Liver (tissue), 9 donors: ENCODE results near the gene NEUROG2. TPM values are rescaled to one million over a fixed set of nuclear protein-coding genes. Genes with fewer than 3 reads are reported as not detected.

Experiments
- DNase-seq: peaks from one replicate; pipeline ENCODE4 v3.0.0-alpha.2; 2017; ENCODE audit warnings: low spot score
- H3K27ac ChIP-seq, 2 donors: one replicate each; pipeline ENCODE4 v1.7.0; 2013; ENCODE audit warnings: inconsistent platforms in 2 of 2, low read length in 2 of 2, control low read depth in 1 of 2, low read depth in 1 of 2, mild to moderate bottlenecking in 1 of 2
- H3K27me3 ChIP-seq, 4 donors: one replicate each; pipeline versions ENCODE4 v1.6.1 to v1.7.0; 2013; ENCODE audit warnings: low read length in 3 of 4, inconsistent platforms in 1 of 4, mild to moderate bottlenecking in 1 of 4, moderate library complexity in 1 of 4; ENCODE audit not compliant: control insufficient read depth in 4 of 4, insufficient read depth in 4 of 4
- H3K36me3 ChIP-seq, 4 donors: one replicate each; pipeline versions ENCODE4 v1.6.1 to v1.7.0; 2013; ENCODE audit warnings: low read length in 3 of 4, mild to moderate bottlenecking in 3 of 4, low read depth in 1 of 4, moderate library complexity in 1 of 4; ENCODE audit not compliant: control insufficient read depth in 4 of 4, insufficient read depth in 3 of 4
- H3K4me1 ChIP-seq, 4 donors: one replicate each; pipeline versions ENCODE4 v1.6.1 to v1.7.0; 2013; ENCODE audit warnings: low read length in 3 of 4, mild to moderate bottlenecking in 3 of 4, moderate library complexity in 1 of 4; ENCODE audit not compliant: control insufficient read depth in 4 of 4, insufficient read depth in 4 of 4
- H3K4me3 ChIP-seq, 3 donors: one replicate each; pipeline versions ENCODE4 v1.6.1 to v1.7.0; 2013; ENCODE audit warnings: low read length in 3 of 3, control low read depth in 1 of 3, low read depth in 1 of 3, mild to moderate bottlenecking in 1 of 3
- H3K9ac ChIP-seq, 2 donors: one replicate each; pipeline ENCODE4 v1.7.0; 2013; ENCODE audit warnings: low read length in 2 of 2, mild to moderate bottlenecking in 2 of 2, moderate library complexity in 2 of 2, control low read depth in 1 of 2, low read depth in 1 of 2
- H3K9me3 ChIP-seq, 4 donors: one replicate each; pipeline versions ENCODE4 v1.6.1 to v1.7.0; 2013; ENCODE audit warnings: low read length in 3 of 4; ENCODE audit not compliant: control insufficient read depth in 4 of 4
- ATF3 ChIP-seq: IDR thresholded peaks from 2 replicates; pipeline ENCODE4 v1.6.1; 2016; ENCODE audit warnings: antibody characterized with exemption
- CTCF ChIP-seq: fragments of 150-350 bp; IDR thresholded peaks from 2 replicates; pipeline ENCODE4 v1.5.1; 2017; ENCODE audit warnings: improper control_type of control experiment, low read depth, low read length; ENCODE audit not compliant: missing input control
- EGR1 ChIP-seq, 2 donors: IDR thresholded peaks; 2 replicates each; pipeline ENCODE4 v1.6.1; 2016 to 2018; ENCODE audit warnings: antibody characterized with exemption in 2 of 2, low read depth in 2 of 2
- FOXA1 ChIP-seq: IDR thresholded peaks from 2 replicates; pipeline ENCODE4 v1.6.1; 2016; ENCODE audit warnings: antibody characterized with exemption
- GABPA ChIP-seq, 2 donors: IDR thresholded peaks in 1 of 2; conservative IDR thresholded peaks in 1 of 2; 2 replicates each; pipeline ENCODE4 v1.6.1; 2016; ENCODE audit warnings: antibody characterized with exemption in 2 of 2, mild to moderate bottlenecking in 1 of 2, moderate library complexity in 1 of 2
- HNF4G ChIP-seq: IDR thresholded peaks from 2 replicates; pipeline ENCODE4 v1.6.1; 2016; ENCODE audit warnings: antibody characterized with exemption
- NR2F2 ChIP-seq: IDR thresholded peaks from 2 replicates; pipeline ENCODE4 v1.6.1; 2016; ENCODE audit warnings: antibody characterized with exemption
- RAD21 ChIP-seq, 2 donors: IDR thresholded peaks; 2 replicates each; pipeline ENCODE4 v1.6.1; 2016; ENCODE audit warnings: antibody characterized with exemption in 2 of 2, mild to moderate bottlenecking in 2 of 2
- REST ChIP-seq: IDR thresholded peaks from 2 replicates; pipeline ENCODE4 v1.6.1; 2016; ENCODE audit warnings: antibody characterized with exemption, mild to moderate bottlenecking
- RXRA ChIP-seq, 2 donors: IDR thresholded peaks; 2 replicates each; pipeline ENCODE4 v1.6.1; 2017 to 2018; ENCODE audit warnings: antibody characterized with exemption in 2 of 2, mild to moderate bottlenecking in 1 of 2
- SP1 ChIP-seq: IDR thresholded peaks from 2 replicates; pipeline ENCODE4 v1.6.1; 2018; ENCODE audit warnings: antibody characterized with exemption, mild to moderate bottlenecking
- TAF1 ChIP-seq: conservative IDR thresholded peaks from 2 replicates; pipeline ENCODE4 v1.6.1; 2016; ENCODE audit warnings: antibody characterized with exemption, mild to moderate bottlenecking
- ZBTB33 ChIP-seq: IDR thresholded peaks from 2 replicates; pipeline ENCODE4 v1.6.1; 2016; ENCODE audit warnings: antibody characterized with exemption
- WGBS: extraction: QIAGEN DNeasy Blood & Tissue Kit; methylation state at CpG from one replicate; pipeline ENCODE4 v1.1.7; 2013; 5-methylcytosine and 5-hydroxymethylcytosine counted together
- polyA plus RNA-seq, 2 donors: library from polyadenylated mRNA; stranded (reverse) in 1 of 2; unstranded in 1 of 2; fragments of 200-250 nt in 1 of 2; fragments of >200 nt in 1 of 2; fragmentation: Nextera tagmentation in 1 of 2; extraction: Ambion mirVana in 1 of 2; gene quantifications; one replicate each; pipeline versions ENCODE4 v1.2.1 to v1.2.3, GENCODE V29; 2013 to 2015
- total RNA-seq, 2 donors: library from RNA; depleted of rRNA; stranded (reverse); fragments of >200 nt; gene quantifications; one replicate each; pipeline ENCODE4 v1.2.3, GENCODE V29; 2014
- donor health status: healthy.
- donor health status: healthy.
- donor health status: healthy.
- donor health status: healthy.
- donor health status: healthy.

NEUROG2 gene
- total and polyA plus RNA-seq, 4 donors = not detected

GRCh38 chr4:112563431-112564200 is 47.6 kb upstream of the NEUROG2 start:
- no peaks in the 10 kb centered on the region for H3K4me1 ChIP-seq
- DNase-seq = no peak
- 93% methylated on average over 4 of the region's 4 CpGs for WGBS

GRCh38 chr4:112562254-112562879 is 46.4 kb upstream of the NEUROG2 start:
- Histone ChIP-seq H3K27me3 (no peaks in the 10 kb centered on the region), H3K9me3 (no peaks in the 10 kb centered on the region), H3K36me3 (no peaks in the 10 kb centered on the region), H3K4me3 (no peak overlapping the region), H3K27ac (no peak overlapping the region), H3K4me1 (no peaks in the 10 kb centered on the region), H3K9ac (no peak overlapping the region)
- no peak for TF ChIP-seq HNF4G
- no peak for TF ChIP-seq CTCF
- TF ChIP-seq NR2F2 = no peak
- TF ChIP-seq ZBTB33 = no peak
- TF ChIP-seq ATF3 = no peak
- WGBS = 98% methylated on average over 2 of the region's 2 CpGs
- DNase-seq = no peak

More at GRCh38 chr4:112563431-112564200, 47.6 kb upstream of the NEUROG2 start:
- H3K9me3 ChIP-seq = no peaks in the 10 kb centered on the region
- H3K4me3 ChIP-seq = no peak overlapping the region
- no peak overlapping the region for H3K27ac ChIP-seq
- no peaks in the 10 kb centered on the region for H3K36me3 ChIP-seq
- TF ChIP-seq EGR1 (IDR thresholded peaks at IDR 0.05; ENCODE audit: low read depth in 2 of 2) (no peak), SP1 (no peak), FOXA1 (no peak), TAF1 (no peak), GABPA (IDR thresholded peaks at IDR 0.05 in 1 of 2, conservative IDR thresholded peaks at IDR 0.05 in 1 of 2) (no peak), CTCF (no peak), RXRA (IDR thresholded peaks at IDR 0.05) (no peak), RAD21 (IDR thresholded peaks at IDR 0.05) (no peak), REST (no peak), HNF4G (no peak)
- no peaks in the 10 kb centered on the region for H3K27me3 ChIP-seq
- H3K9ac ChIP-seq = no peak overlapping the region
